ENCODE measurements around the gene XRCC6. TPM values are rescaled to one million over a fixed set of nuclear protein-coding genes. Genes with fewer than 3 reads are reported as not detected.

XRCC6 gene
- total and polyA plus RNA-seq, 9 of the 15 experiments (the other 6 are each of a cell fraction or from before 2014, with no cell fraction given) = 151 to 440 (median 318) TPM

GRCh38 chr22:41579297-41579996, 41.6 kb upstream of the XRCC6 start:
- 89% methylated on average over 9 of the region's 12 CpGs for WGBS (ENCODE audit: insufficient coverage, low coverage, missing lambda C conversion rate)
- intact Hi-C loops (cut with micrococcal nuclease) (no loop called here), in situ Hi-C loops (cut with MboI) (no loop called here)
- no peak for ATAC-seq
- Histone ChIP-seq H3K79me2 (ENCODE audit: control insufficient read depth, insufficient read depth, low read length) (no peaks in the 10 kb centered on the region), H3K9me3 (replicated peaks; ENCODE audit: control insufficient read depth, insufficient read depth, low read depth, low read length) (no peaks in the 10 kb centered on the region), H3K36me3 (ENCODE audit: control insufficient read depth, insufficient read depth, low read length) (peaks cover 21% of the 10 kb centered on the region; the same call in 2 of the 3 replicates), H3K9me1 (ENCODE audit: control insufficient read depth, insufficient read depth, low read length) (no peaks in the 10 kb centered on the region), H3K27me3 (ENCODE audit: control insufficient read depth in 2 of 2, insufficient read depth in 2 of 2, low read length in 2 of 2) (no peaks in the 10 kb centered on the region), H3K4me3 (no peak overlapping the region), H3K4me1 (replicated peaks in 1 of 2; ENCODE audit: control insufficient read depth in 2 of 2, insufficient read depth in 2 of 2, low read length in 2 of 2) (peaks cover 0 to 30% of the 10 kb centered on the region in 2 experiments; a peak in 2 of 5 replicates), H2AFZ (ENCODE audit: low read depth, low read length) (no peak overlapping the region), H3K4me2 (ENCODE audit: insufficient read depth, low read length) (no peak overlapping the region), H3K27ac (ENCODE audit: extremely low read depth, low read depth, low read length) (no peak overlapping the region), H4K20me1 (replicated peaks; ENCODE audit: control insufficient read depth, insufficient read depth, low read length) (no peaks in the 10 kb centered on the region; the same call in 1 of the 2 replicates), H3K9ac (ENCODE audit: insufficient read depth in 1 of 2, low read depth in 2 of 2, low read length in 2 of 2) (peak overlapping the region in 1 of 2 experiments; percentile 68; a peak in 2 of 4 replicates)
- FAIRE-seq = no peak
- ChIA-PET POLR2A (interaction anchor here (0.6 to 1.1 kb wide), 4 partner anchors 10 to 490 kb away, joined by 3 to 4 read pairs (median 3); partner anchors contain the start of gene PMM1), CTCF (ENCODE audit: low intra/inter-chr PET ratio) (no interaction called here)
- TF ChIP-seq PTBP1 (IDR thresholded peaks at IDR 0.05; ENCODE audit: low read depth, low read length) (0 out of 2 replicates have a peak, but pooled peaks have one; percentile 32), RBM25 (IDR thresholded peaks at IDR 0.05; ENCODE audit: low read depth, low read length, severe bottlenecking) (peak; percentile 65), BCOR (IDR thresholded peaks at IDR 0.05) (peak; percentile 47; the same call in 1 of the 2 replicates), ZFP36 (IDR thresholded peaks at IDR 0.05; ENCODE audit: low read depth, low read length, partially characterized antibody) (peak; percentile 76), POLR3A (IDR thresholded peaks at IDR 0.05; ENCODE audit: borderline replicate concordance, extremely low read depth, insufficient read depth, insufficient read length) (no peak), ZNF184 (CRISPR knock-in tag; IDR thresholded peaks at IDR 0.05) (no peak), ZNF354B (CRISPR knock-in tag; IDR thresholded peaks at IDR 0.05) (no peak), KDM1A (IDR thresholded peaks at IDR 0.05) (peak in 1 of 2 experiments; percentile 23; a peak in 1 of 4 replicates), TARDBP (IDR thresholded peaks at IDR 0.05) (no peak), RBFOX2 (IDR thresholded peaks at IDR 0.05; ENCODE audit: low read depth, low read length) (peak; percentile 13; the same call in 1 of the 2 replicates), CBX2 (IDR thresholded peaks at IDR 0.05; ENCODE audit: insufficient read depth, low read length, poor library complexity, severe bottlenecking) (no peak)
- BruUV-seq (replicated peaks) = no TSS peak
- DNase-seq (ENCODE audit: extremely low read depth in 1 of 4, low spot score in 3 of 4) = no peak

Data from K562 (cell line).